HG02798 (cell line): ENCODE measurements around the gene NOL9.

Experiments
- ATAC-seq: cut with Tn5 transposase; IDR thresholded peaks from one replicate; pipeline ENCODE4 v1.9.1; 2021; ENCODE audit warnings: mild to moderate bottlenecking; ENCODE audit not compliant: unreplicated experiment, poor library complexity

The NOL9 gene

GRCh38 chr1:6530504-6531160 lies 23.7 kb downstream of the NOL9 start:
- no peak for ATAC-seq

- no peak for ATAC-seq
These were observed 25.8 kb downstream of the NOL9 start for GRCh38 chr1:6528492-6528891.

- ATAC-seq: no peak
These were observed 28.0 kb downstream of the NOL9 start for GRCh38 chr1:6526316-6526715.

- ATAC-seq: no peak
These were observed 30.7 kb downstream of the NOL9 start for GRCh38 chr1:6523566-6523965.

GRCh38 chr1:6521536-6521935 lies 32.8 kb downstream of the NOL9 start:
- no peak for ATAC-seq

- no peak for ATAC-seq
These were observed 34.2 kb downstream of the NOL9 start for GRCh38 chr1:6519935-6520671.

GRCh38 chr1:6519491-6519934 lies 34.8 kb downstream of the NOL9 start:
- ATAC-seq: no peak

- no peak for ATAC-seq
These were observed 36.9 kb downstream of the NOL9 start for GRCh38 chr1:6517435-6517851.

GRCh38 chr1:6515771-6516170 lies 38.5 kb downstream of the NOL9 start:
- no peak for ATAC-seq

GRCh38 chr1:6513320-6513801 lies 41.0 kb downstream of the NOL9 start:
- no peak for ATAC-seq

- no peak for ATAC-seq
These were observed 41.4 kb downstream of the NOL9 start for GRCh38 chr1:6512908-6513280.

- ATAC-seq: no peak
These were observed 41.9 kb downstream of the NOL9 start for GRCh38 chr1:6512245-6512907.

- no peak for ATAC-seq
These were observed 42.6 kb downstream of the NOL9 start for GRCh38 chr1:6511561-6512244.

- ATAC-seq: no peak
These were observed 43.3 kb downstream of the NOL9 start for GRCh38 chr1:6511056-6511455.

- ATAC-seq: no peak
These were observed 43.8 kb downstream of the NOL9 start for GRCh38 chr1:6510493-6510892.

GRCh38 chr1:6509919-6510291 lies 44.4 kb downstream of the NOL9 start:
- no peak for ATAC-seq

- no peak for ATAC-seq
These were observed 44.9 kb downstream of the NOL9 start for GRCh38 chr1:6509220-6509918.

- ATAC-seq: no peak
These were observed 45.5 kb downstream of the NOL9 start for GRCh38 chr1:6508816-6509189.

- no peak for ATAC-seq
These were observed 46.0 kb downstream of the NOL9 start for GRCh38 chr1:6508154-6508815.

- no peak for ATAC-seq
These were observed 46.8 kb downstream of the NOL9 start for GRCh38 chr1:6507461-6507911.
